ENCODE measurements around the gene OOSP4A. TPM values are rescaled to one million over a fixed set of nuclear protein-coding genes. Genes with fewer than 3 reads are reported as not detected.

OOSP4A gene
- total and polyA plus RNA-seq, 2 experiments from 2014 or later: not detected

GRCh38 chr11:59943997-59944714 lies 19.7 kb upstream of the OOSP4A start:
- H3K4me1 ChIP-seq (ENCODE audit: insufficient read depth): no peaks in the 10 kb centered on the region
- in situ Hi-C loops (cut with MboI): no loop called here

GRCh38 chr11:59944720-59945119 lies 19.1 kb upstream of the OOSP4A start:
- no peak for TF ChIP-seq EZH2phosphoT487 (IDR thresholded peaks at IDR 0.05; ENCODE audit: insufficient read depth, low read depth)
- TF ChIP-seq EZH2 (IDR thresholded peaks at IDR 0.05; ENCODE audit: insufficient read depth, poor library complexity, severe bottlenecking): no peak
- no peaks in the 10 kb centered on the region for H3K79me2 ChIP-seq (ENCODE audit: insufficient read depth)
- H3K27ac ChIP-seq: no peak overlapping the region
- WGBS, 2 experiments (ENCODE audit: low coverage in 1 of 2, low lambda C conversion rate in 2 of 2, missing lambda C conversion rate in 2 of 2): 0% methylated on average over 2 of the region's 2 CpGs
- no peaks in the 10 kb centered on the region for H4K20me1 ChIP-seq (ENCODE audit: insufficient read depth)
- no peak overlapping the region for H2AFZ ChIP-seq
- no peaks in the 10 kb centered on the region for H3K9me3 ChIP-seq (ENCODE audit: low read depth)
- H3K9ac ChIP-seq: no peak overlapping the region
- no peaks in the 10 kb centered on the region for H3K9me2 ChIP-seq (ENCODE audit: insufficient read depth)
- no peaks in the 10 kb centered on the region for H3K27me3 ChIP-seq (replicated peaks; ENCODE audit: insufficient read depth)
- H3K4me1 ChIP-seq (ENCODE audit: insufficient read depth): no peaks in the 10 kb centered on the region
- in situ Hi-C loops (cut with MboI): no loop called here
- H3K36me3 ChIP-seq (ENCODE audit: low read depth): no peaks in the 10 kb centered on the region
- no peak overlapping the region for H3K4me2 ChIP-seq (ENCODE audit: unreplicated experiment)
- H3K4me3 ChIP-seq: no peak overlapping the region
- no peak for DNase-seq
- H3F3A ChIP-seq (ENCODE audit: insufficient read depth): no peaks in the 10 kb centered on the region

More at GRCh38 chr11:59943997-59944714, 19.7 kb upstream of the OOSP4A start:
- H3K79me2 ChIP-seq (ENCODE audit: insufficient read depth): no peaks in the 10 kb centered on the region
- H3K9me3 ChIP-seq (ENCODE audit: low read depth): no peaks in the 10 kb centered on the region
- no peak overlapping the region for H2AFZ ChIP-seq
- no peak overlapping the region for H3K4me2 ChIP-seq (ENCODE audit: unreplicated experiment)
- H3K9ac ChIP-seq: no peak overlapping the region
- no peaks in the 10 kb centered on the region for H3K9me2 ChIP-seq (ENCODE audit: insufficient read depth)
- WGBS, 2 experiments (ENCODE audit: low coverage in 1 of 2, low lambda C conversion rate in 2 of 2, missing lambda C conversion rate in 2 of 2): 31 to 33% methylated on average over 3 of the region's 3 CpGs
- H3F3A ChIP-seq (ENCODE audit: insufficient read depth): no peaks in the 10 kb centered on the region
- no peak overlapping the region for H3K27ac ChIP-seq
- no peak for DNase-seq
- no peaks in the 10 kb centered on the region for H3K27me3 ChIP-seq (replicated peaks; ENCODE audit: insufficient read depth)
- H4K20me1 ChIP-seq (ENCODE audit: insufficient read depth): no peaks in the 10 kb centered on the region
- no peaks in the 10 kb centered on the region for H3K36me3 ChIP-seq (ENCODE audit: low read depth)
- no peak overlapping the region for H3K4me3 ChIP-seq
- TF ChIP-seq EZH2phosphoT487 (IDR thresholded peaks at IDR 0.05; ENCODE audit: insufficient read depth, low read depth) (no peak), EZH2 (IDR thresholded peaks at IDR 0.05; ENCODE audit: insufficient read depth, poor library complexity, severe bottlenecking) (no peak)

- Histone ChIP-seq H3K79me2 (ENCODE audit: insufficient read depth) (no peaks in the 10 kb centered on the region), H3F3A (ENCODE audit: insufficient read depth) (no peaks in the 10 kb centered on the region), H3K27ac (no peak overlapping the region), H3K27me3 (replicated peaks; ENCODE audit: insufficient read depth) (no peaks in the 10 kb centered on the region), H3K9ac (no peak overlapping the region), H4K20me1 (ENCODE audit: insufficient read depth) (no peaks in the 10 kb centered on the region), H3K9me3 (ENCODE audit: low read depth) (no peaks in the 10 kb centered on the region), H2AFZ (no peak overlapping the region), H3K4me1 (ENCODE audit: insufficient read depth) (no peaks in the 10 kb centered on the region; the same call in 1 of the 2 replicates), H3K4me3 (no peak overlapping the region), H3K36me3 (ENCODE audit: low read depth) (no peaks in the 10 kb centered on the region), H3K4me2 (ENCODE audit: unreplicated experiment) (no peak overlapping the region), H3K9me2 (ENCODE audit: insufficient read depth) (no peaks in the 10 kb centered on the region)
- TF ChIP-seq EZH2phosphoT487 (IDR thresholded peaks at IDR 0.05; ENCODE audit: insufficient read depth, low read depth) (no peak), EZH2 (IDR thresholded peaks at IDR 0.05; ENCODE audit: insufficient read depth, poor library complexity, severe bottlenecking) (no peak)
- WGBS, 2 experiments (ENCODE audit: low coverage in 1 of 2, low lambda C conversion rate in 2 of 2, missing lambda C conversion rate in 2 of 2): 24 to 25% methylated on average over 4 of the region's 4 CpGs
- in situ Hi-C loops (cut with MboI): no loop called here
- no peak for DNase-seq
These were observed 10.2 kb upstream of the OOSP4A start for GRCh38 chr11:59953463-59954218.

- Histone ChIP-seq H3K27me3 (replicated peaks; ENCODE audit: insufficient read depth) (no peaks in the 10 kb centered on the region), H3K4me2 (ENCODE audit: unreplicated experiment) (no peak overlapping the region), H3K36me3 (ENCODE audit: low read depth) (no peaks in the 10 kb centered on the region), H2AFZ (no peak overlapping the region), H3K9me2 (ENCODE audit: insufficient read depth) (no peaks in the 10 kb centered on the region), H3K9ac (no peak overlapping the region), H3K4me1 (ENCODE audit: insufficient read depth) (no peaks in the 10 kb centered on the region; the same call in 1 of the 2 replicates), H3F3A (ENCODE audit: insufficient read depth) (no peaks in the 10 kb centered on the region), H3K9me3 (ENCODE audit: low read depth) (no peaks in the 10 kb centered on the region), H4K20me1 (ENCODE audit: insufficient read depth) (no peaks in the 10 kb centered on the region), H3K27ac (no peak overlapping the region), H3K4me3 (no peak overlapping the region), H3K79me2 (ENCODE audit: insufficient read depth) (no peaks in the 10 kb centered on the region)
- TF ChIP-seq EZH2phosphoT487 (IDR thresholded peaks at IDR 0.05; ENCODE audit: insufficient read depth, low read depth) (no peak), EZH2 (IDR thresholded peaks at IDR 0.05; ENCODE audit: insufficient read depth, poor library complexity, severe bottlenecking) (no peak)
- WGBS, 2 experiments (ENCODE audit: low coverage in 1 of 2, low lambda C conversion rate in 2 of 2, missing lambda C conversion rate in 2 of 2): 1 to 5% methylated on average over 3 of the region's 3 CpGs
- DNase-seq: no peak
- in situ Hi-C loops (cut with MboI): no loop called here
These were observed 9.5 kb upstream of the OOSP4A start for GRCh38 chr11:59954219-59954847.
